Stimulated activated CD8-positive, alpha-beta memory T cell treated with anti-CD3 and anti-CD28 coated beads, Interleukin-15, amount 100 ng/mL, for 1 hour (primary cell): ENCODE results near the gene DOCK3.
"Not testable (repeated sequence)": the region's sequence is repeated elsewhere in the genome, so short reads cannot be mapped to it uniquely, and the experiment has no call there.

Source experiments
- DNase-seq: peaks from one replicate; pipeline ENCODE4 v3.0.0-alpha.2; 2020; ENCODE audit warnings: low read depth

Gene DOCK3

GRCh38 chr3:51102396-51102795 lies 427.7 kb downstream of the DOCK3 start:
- no peak for DNase-seq

- no peak for DNase-seq
Observed at GRCh38 chr3:51106242-51106876, 431.6 kb downstream of the DOCK3 start.

GRCh38 chr3:51110586-51110985 lies 435.9 kb downstream of the DOCK3 start:
- DNase-seq, result no peak

GRCh38 chr3:51122944-51123343 lies 448.2 kb downstream of the DOCK3 start:
- DNase-seq, result no peak

GRCh38 chr3:51123531-51123930 lies 448.8 kb downstream of the DOCK3 start:
- no peak for DNase-seq

- DNase-seq, result not testable (repeated sequence)
Observed at GRCh38 chr3:51131607-51132006, 456.9 kb downstream of the DOCK3 start.

DNA sequence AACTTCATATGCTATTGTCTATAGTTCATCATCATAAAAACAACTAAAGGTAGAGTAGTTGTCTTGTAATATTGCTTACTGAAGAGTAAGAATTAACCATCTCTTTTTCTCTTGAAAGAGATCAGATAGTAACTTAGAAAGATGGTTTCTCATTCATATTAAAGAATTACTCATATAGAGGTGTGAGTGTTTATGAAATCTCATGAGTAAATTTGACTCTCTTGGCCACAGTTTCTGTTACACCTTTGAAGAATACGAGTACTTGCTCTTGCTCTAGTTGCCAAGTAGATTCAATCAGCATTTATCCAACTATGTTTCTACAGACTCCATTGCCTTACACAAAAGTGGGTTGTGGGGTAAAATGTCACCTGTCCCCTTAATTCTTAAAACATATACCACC lies 463.0 kb downstream of the DOCK3 start:
- DNase-seq, result no peak

GRCh38 chr3:51139616-51140015 lies 464.9 kb downstream of the DOCK3 start:
- DNase-seq, result no peak

GRCh38 chr3:51141573-51141972 lies 466.8 kb downstream of the DOCK3 start:
- DNase-seq, result no peak

- no peak for DNase-seq
Observed at GRCh38 chr3:51145811-51146585, 471.3 kb downstream of the DOCK3 start.

- no peak for DNase-seq
Observed at GRCh38 chr3:51146781-51147180, 472.1 kb downstream of the DOCK3 start.

DNA sequence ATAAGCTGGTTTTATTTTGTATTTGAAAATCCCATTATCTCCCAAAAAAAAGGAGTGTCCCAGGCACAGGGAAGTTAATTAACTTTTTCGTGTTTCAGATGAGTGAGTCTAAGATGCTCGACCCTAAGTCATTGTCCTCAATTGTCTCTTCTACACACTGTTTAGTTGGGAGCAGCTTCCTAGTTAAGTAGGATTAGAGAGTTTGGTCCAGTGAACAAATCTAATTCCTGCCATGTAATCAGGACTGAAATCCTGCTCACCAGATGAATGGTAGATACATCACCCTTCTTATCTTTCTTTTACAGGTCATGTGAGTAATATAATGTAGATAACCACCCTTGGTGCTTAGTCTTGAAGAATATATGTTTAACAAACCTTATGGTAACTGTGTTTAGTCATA lies 481.4 kb downstream of the DOCK3 start:
- no peak for DNase-seq

DNA sequence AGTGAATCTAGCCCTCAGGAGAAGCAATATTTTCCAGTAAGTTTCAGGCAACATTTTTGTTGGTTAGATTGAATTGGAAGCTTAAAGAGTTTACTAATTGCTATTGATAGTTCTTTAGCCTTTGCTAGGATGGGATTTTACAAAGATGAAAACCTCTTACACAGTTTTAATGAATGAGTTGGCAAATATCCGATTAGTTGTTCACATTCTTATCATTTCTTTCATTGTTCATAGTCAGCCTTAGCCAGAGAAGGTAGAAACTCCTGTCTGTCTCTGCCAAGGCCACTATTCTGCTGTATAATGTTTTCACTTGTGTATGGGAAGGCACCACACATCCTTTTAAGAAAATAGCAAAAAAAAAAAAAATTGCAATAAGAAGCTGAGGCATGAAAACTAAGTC lies 488.3 kb downstream of the DOCK3 start:
- no peak for DNase-seq

DNA sequence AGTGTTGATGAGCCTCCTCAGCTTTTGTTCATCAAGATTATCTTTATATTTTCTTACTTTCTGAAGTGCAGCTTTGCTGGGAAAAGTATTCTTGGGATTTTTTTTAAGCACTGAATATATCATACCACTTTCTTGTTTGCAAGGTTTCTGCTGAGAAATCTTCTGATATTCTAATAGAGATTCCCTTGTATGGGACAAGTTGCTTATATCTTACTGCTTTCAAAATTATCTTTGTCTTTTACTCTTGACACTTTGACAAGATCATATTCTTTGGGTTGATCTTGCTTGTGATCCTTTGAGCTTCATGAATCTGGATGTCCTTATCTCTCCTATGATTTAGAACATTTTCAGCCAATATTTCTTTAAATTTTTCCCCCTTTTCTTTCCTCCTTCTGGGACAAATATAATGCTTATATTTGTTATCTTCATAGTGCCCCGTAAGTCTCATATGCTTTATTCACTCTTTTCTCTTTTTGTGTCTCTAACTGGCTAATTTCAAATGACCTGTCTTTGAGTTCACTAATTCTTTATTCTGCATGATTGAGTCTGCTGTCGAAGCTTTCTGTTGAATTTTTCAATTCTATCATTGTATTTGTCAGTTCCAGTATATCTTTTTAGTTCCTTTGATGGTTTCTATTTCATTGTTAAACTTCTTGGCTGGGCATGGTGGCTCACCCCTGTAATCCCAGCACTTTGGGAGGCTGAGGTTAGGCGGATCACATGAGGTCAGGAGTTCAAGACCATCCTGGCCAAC lies 499.0 kb downstream of the DOCK3 start:
- DNase-seq, result no peak

DNA sequence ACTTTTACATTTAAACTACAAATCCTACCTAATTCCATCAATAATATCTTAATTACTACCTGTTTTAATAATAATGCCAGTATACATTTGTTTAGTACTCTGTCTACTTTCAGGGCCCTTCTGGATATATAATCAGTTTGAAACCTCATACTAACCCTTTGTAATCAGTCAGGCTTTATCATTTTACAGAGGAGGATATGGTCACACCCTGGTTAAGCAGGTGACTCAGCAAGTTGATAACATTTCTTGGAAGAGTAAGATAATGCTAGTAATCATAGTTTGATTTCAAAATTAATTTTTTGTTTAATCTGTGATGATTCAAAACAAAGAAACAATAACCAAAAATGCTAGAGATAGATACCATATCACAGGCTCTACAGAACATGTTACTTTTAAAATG lies 502.2 kb downstream of the DOCK3 start:
- no peak for DNase-seq

DNA sequence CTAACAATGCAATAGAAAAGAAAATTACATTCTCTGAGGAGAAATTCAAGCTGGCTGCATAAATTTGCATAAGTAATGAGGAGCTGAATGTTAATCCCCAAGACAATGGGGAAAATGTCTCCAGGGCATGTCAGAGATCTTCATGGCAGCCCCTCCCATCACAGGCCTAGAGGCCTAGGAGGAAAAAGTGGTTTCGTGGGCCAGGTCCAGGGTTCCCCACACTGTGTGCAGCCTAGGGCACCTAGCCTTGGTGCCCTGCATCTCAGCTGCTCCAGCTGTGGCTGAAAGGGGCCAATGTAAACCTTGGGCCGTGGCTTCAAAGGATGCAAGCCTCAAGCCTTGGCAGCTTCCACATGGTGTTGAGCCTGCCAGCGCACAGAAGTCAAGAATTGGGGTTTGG lies 511.7 kb downstream of the DOCK3 start:
- DNase-seq, result not testable (repeated sequence)

GRCh38 chr3:51190199-51190598 lies 515.5 kb downstream of the DOCK3 start:
- no peak for DNase-seq

DNA sequence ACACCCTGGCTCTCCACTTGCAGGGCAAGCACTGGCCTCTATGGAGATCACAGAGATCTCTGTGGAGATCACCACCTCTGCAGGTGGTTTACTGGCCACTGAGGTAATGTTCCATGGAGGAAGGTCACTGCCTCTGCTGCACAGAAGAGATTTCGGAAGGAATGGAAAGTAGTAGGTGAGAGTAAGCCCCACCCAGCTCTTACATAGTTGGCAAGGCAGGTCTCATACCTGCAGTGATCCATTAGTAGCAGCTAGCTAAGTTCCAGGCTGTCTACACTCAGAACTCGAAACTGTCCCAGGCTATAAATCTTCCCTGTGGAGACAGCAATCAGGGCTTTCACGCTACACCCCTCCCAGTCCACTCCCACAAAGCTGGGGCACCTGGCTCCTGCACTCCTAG lies 516.1 kb downstream of the DOCK3 start:
- no peak for DNase-seq

DNA sequence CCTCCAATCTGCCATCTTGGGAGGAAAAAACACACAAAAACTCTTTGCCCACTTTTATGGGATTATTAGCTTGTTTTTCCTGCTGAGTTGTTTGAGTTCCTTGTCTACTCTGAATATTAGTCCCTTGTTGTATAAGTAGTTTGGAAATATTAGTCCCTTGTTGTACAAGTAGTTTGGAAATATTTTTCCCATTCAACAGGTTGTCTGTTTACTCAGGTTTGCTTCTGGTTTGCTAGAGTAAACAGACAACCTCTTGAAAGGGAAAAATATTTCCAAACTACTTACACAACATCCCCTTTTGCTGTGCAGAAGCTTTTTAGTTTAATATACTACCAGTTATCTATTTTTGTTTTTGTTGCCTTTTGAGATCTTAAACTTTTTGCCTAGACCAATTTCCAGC lies 517.0 kb downstream of the DOCK3 start:
- no peak for DNase-seq

- no peak for DNase-seq
Observed at GRCh38 chr3:51198477-51198876, 523.8 kb downstream of the DOCK3 start.

- DNase-seq, result not testable (repeated sequence)
Observed at GRCh38 chr3:51199296-51199695, 524.6 kb downstream of the DOCK3 start.

DNA sequence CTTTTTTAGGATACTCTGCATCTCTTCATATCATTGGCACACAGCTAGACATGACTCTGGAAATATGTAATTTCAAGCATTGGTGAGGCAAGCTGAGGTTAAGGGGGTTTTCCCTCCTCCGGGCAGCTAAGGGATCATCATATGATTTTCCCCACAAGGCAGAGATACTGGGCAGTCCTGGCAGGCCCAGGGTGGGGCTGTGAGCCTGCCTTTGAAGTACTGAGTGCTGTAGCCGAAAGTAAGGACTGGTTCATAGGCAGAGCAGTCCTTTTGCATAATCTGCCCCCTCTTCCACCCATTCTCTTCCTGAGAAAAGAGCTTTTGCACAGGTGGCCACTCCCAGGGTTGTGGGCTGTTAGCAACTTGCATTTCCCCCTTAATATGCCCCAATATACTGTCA lies 541.6 kb downstream of the DOCK3 start:
- no peak for DNase-seq

DNA sequence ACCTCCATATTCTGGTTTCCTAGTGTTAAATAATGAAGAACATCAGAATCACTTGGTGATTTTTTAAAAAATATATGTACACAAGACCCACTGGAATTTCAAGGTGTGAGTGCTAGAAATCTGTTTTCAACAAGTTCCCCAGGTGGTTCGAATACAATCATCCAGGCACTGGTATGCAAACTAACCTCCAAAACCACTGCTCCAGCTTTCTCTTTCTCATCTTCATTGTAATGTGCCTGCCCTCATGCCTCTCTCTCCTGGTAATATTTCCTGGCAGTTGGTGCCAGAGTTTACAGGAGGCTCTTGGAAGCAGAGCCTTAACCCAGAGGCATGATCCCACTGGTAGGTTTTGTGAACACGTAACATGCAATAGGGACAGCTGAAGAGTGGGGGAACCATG lies 547.2 kb downstream of the DOCK3 start:
- DNase-seq, result no peak
